Measurements from ENCODE around the gene RANBP9. TPM values are rescaled to one million over a fixed set of nuclear protein-coding genes. Genes with fewer than 3 reads are reported as not detected.

Gene RANBP9
- total and polyA plus RNA-seq, 9 of the 15 experiments (the other 6 are each of a cell fraction or from before 2014, with no cell fraction given): 27.5 to 130 (median 61.5) TPM

DNA sequence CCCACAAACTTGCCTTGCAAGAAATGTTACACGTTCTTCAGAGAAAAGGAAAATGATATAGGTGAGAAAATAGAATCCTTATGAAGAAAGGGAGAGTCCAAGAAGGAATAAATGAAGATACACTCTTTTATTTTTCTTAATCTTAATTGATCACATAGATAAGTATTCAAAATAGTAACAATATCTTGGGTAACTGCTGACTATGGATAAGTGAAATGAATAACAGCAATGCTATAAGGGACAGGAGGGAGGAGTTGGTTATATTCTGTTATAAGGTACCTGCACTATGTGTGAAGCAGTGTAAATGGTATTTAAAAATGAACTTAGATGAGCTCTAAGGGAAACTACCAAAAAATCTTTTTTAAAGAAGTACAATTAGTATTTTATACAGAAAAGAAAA is 38.3 kb downstream of the RANBP9 start:
- ChIA-PET POLR2A (interaction anchor here (0.6 to 2.6 kb wide), 6 partner anchors 10 to 57 kb away, joined by 3 to 10 read pairs (median 4); no protein-coding TSS in a partner anchor), CTCF (ENCODE audit: low intra/inter-chr PET ratio) (no interaction called here)
- peak overlapping the region; percentile 75 for H3K4me2 ChIP-seq (ENCODE audit: insufficient read depth, low read length)
- H3K9me1 ChIP-seq (ENCODE audit: control insufficient read depth, insufficient read depth, low read length): no peaks in the 10 kb centered on the region
- peaks cover 28% of the 10 kb centered on the region; the same call in 2 of the 3 replicates for H3K36me3 ChIP-seq (ENCODE audit: control insufficient read depth, insufficient read depth, low read length)
- peak overlapping the region; percentile 89 for H3K27ac ChIP-seq (ENCODE audit: extremely low read depth, low read depth, low read length)
- peaks cover 13% of the 10 kb centered on the region; the same call in 1 of the 2 replicates for H3K9me3 ChIP-seq (replicated peaks; ENCODE audit: control insufficient read depth, insufficient read depth, low read depth, low read length)
- FAIRE-seq (no peak), ATAC-seq (peak; percentile 31), DNase-seq (ENCODE audit: extremely low read depth in 1 of 4, low spot score in 3 of 4) (no peak)
- WGBS (ENCODE audit: insufficient coverage, low coverage, missing lambda C conversion rate): 3% methylated on average over 1 of the region's 1 CpG
- intact Hi-C loops (cut with micrococcal nuclease) (no loop called here), in situ Hi-C loops (cut with MboI) (no loop called here)
- BruUV-seq (replicated peaks): no TSS peak
- H3K4me1 ChIP-seq (replicated peaks in 1 of 2; ENCODE audit: control insufficient read depth in 2 of 2, insufficient read depth in 2 of 2, low read length in 2 of 2): peaks cover 12 to 31% of the 10 kb centered on the region in 2 experiments; a peak in 4 of 5 replicates
- no peak overlapping the region for H2AFZ ChIP-seq (ENCODE audit: low read depth, low read length)
- peaks cover 100% of the 10 kb centered on the region for H3K79me2 ChIP-seq (ENCODE audit: control insufficient read depth, insufficient read depth, low read length)
- H3K9ac ChIP-seq (ENCODE audit: insufficient read depth in 1 of 2, low read depth in 2 of 2, low read length in 2 of 2): peak overlapping the region in 1 of 2 experiments; percentile 81; a peak in 2 of 4 replicates
- no peaks in the 10 kb centered on the region for H4K20me1 ChIP-seq (replicated peaks; ENCODE audit: control insufficient read depth, insufficient read depth, low read length)
- no peak overlapping the region for H3K4me3 ChIP-seq
- H3K27me3 ChIP-seq (ENCODE audit: control insufficient read depth in 2 of 2, insufficient read depth in 2 of 2, low read length in 2 of 2): no peaks in the 10 kb centered on the region
- TF ChIP-seq ZNF57 (CRISPR knock-in tag; IDR thresholded peaks at IDR 0.05): no peak
- peak; percentile 10; the same call in 1 of the 2 replicates for TF ChIP-seq MAFF (IDR thresholded peaks at IDR 0.05; ENCODE audit: low read length)
- TF ChIP-seq SMAD4 (CRISPR knock-in tag; conservative IDR thresholded peaks at IDR 0.05): no peak
- no peak for TF ChIP-seq ID3 (CRISPR knock-in tag; IDR thresholded peaks at IDR 0.05)
- no peak for TF ChIP-seq ID3 (tag; IDR thresholded peaks at IDR 0.05)
- TF ChIP-seq SIN3B (IDR thresholded peaks at IDR 0.05; ENCODE audit: low read depth): no peak
- peak; percentile 93 for TF ChIP-seq ZNF316 (IDR thresholded peaks at IDR 0.05)
- no peak for TF ChIP-seq YBX1 (IDR thresholded peaks at IDR 0.05)
- TF ChIP-seq, protein P1, sequence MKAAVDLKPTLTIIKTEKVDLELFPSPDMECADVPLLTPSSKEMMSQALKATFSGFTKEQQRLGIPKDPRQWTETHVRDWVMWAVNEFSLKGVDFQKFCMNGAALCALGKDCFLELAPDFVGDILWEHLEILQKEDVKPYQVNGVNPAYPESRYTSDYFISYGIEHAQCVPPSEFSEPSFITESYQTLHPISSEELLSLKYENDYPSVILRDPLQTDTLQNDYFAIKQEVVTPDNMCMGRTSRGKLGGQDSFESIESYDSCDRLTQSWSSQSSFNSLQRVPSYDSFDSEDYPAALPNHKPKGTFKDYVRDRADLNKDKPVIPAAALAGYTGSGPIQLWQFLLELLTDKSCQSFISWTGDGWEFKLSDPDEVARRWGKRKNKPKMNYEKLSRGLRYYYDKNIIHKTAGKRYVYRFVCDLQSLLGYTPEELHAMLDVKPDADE (conservative IDR thresholded peaks at IDR 0.05; ENCODE audit: control insufficient read depth, low read depth, low read length): no peak
- no peak for TF ChIP-seq STAT5A (IDR thresholded peaks at IDR 0.05; ENCODE audit: borderline replicate concordance, low read length)
- no peak for TF ChIP-seq MYC (IDR thresholded peaks at IDR 0.05; ENCODE audit: low read depth, low read length)
- TF ChIP-seq MYC (CRISPR knock-in tag; IDR thresholded peaks at IDR 0.05; ENCODE audit: borderline replicate concordance, low read depth): no peak
- TF ChIP-seq SMARCC2 (IDR thresholded peaks at IDR 0.05; ENCODE audit: low read depth): no peak; the same call in 1 of the 2 replicates
- TF ChIP-seq NCOA2 (IDR thresholded peaks at IDR 0.05; ENCODE audit: partially characterized antibody in 2 of 2): peak in 1 of 2 experiments; percentile 39
- no peak for TF ChIP-seq ELF1 (tag; IDR thresholded peaks at IDR 0.05)
- peak; percentile 84 for TF ChIP-seq C11orf30 (IDR thresholded peaks at IDR 0.05; ENCODE audit: low read depth)
- TF ChIP-seq TCF7 (IDR thresholded peaks at IDR 0.05; ENCODE audit: borderline replicate concordance): no peak
- TF ChIP-seq NFATC3 (IDR thresholded peaks at IDR 0.05): no peak
- no peak for TF ChIP-seq NR0B1 (IDR thresholded peaks at IDR 0.05; ENCODE audit: partially characterized antibody)
- TF ChIP-seq POLR3A (IDR thresholded peaks at IDR 0.05; ENCODE audit: borderline replicate concordance, extremely low read depth, insufficient read depth, insufficient read length): no peak
- TF ChIP-seq ESRRB (CRISPR knock-in tag; IDR thresholded peaks at IDR 0.05; ENCODE audit: borderline replicate concordance): no peak

Data from K562 (cell line).